ENCODE measurements around the gene ALOX15B. TPM values are rescaled to one million over a fixed set of nuclear protein-coding genes. Genes with fewer than 3 reads are reported as not detected.
A peak's percentile ranks its signal among the peaks of the same experiment; 100 is the strongest.
"Not testable (repeated sequence)": the region's sequence is repeated elsewhere in the genome, so short reads cannot be mapped to it uniquely, and the experiment has no call there.

Gene ALOX15B
- total and polyA plus RNA-seq, 5 donors from 2014 or later = not detected

- H3K4me3 ChIP-seq (ENCODE audit: low read depth, low read length) = no peak overlapping the region
These were observed 17.0 kb downstream of the ALOX15B start for GRCh38 chr17:8055851-8056231.

DNA sequence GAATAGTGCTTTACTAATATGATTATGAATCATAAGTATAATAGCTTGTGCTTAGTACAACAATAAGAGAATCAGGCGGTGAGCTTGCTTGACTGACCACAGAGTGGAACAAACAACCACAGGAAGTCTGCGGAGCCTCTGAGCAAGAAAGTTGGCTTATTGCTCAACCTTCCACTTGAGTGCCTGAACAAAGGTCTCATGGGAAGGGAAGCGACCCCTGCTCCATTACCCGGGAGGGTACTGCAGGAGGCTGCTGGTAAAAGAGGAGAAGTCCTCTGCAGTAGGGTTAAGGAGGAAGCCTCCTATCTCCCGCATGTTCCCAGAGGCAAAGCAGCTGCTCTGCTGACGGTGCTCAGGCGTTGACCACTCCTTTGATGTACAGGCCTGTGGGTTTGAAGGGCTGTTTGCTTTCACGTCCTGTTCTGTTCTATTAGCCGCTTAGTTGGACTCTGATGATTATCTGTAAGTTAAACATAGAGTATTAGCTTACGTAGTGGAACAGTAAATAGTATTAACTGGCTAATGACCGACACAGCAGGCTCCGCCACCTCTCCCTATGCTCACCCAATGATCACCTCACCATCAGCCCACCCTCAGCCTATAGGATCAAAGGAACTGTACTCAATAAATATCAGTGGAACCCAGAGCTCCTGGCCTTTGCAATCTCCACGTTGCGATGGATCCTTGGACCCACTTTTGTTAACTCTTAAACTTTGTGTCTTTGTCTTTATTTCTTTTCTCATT, 17.5 kb downstream of the ALOX15B start:
- Mint-ChIP-seq H3K4me3 (no peak overlapping the region), H3K27ac (no peak overlapping the region)
- peak in 1 of 2 donors; percentile 32 for ATAC-seq (ENCODE audit: low read depth in 2 of 2)

More at GRCh38 chr17:8055851-8056231, 17.0 kb downstream of the ALOX15B start:
- no peaks in the 10 kb centered on the region for H3K36me3 Mint-ChIP-seq
- H3K4me1 ChIP-seq (ENCODE audit: control insufficient read depth, insufficient read depth, low read length, poor library complexity, severe bottlenecking) = no peaks in the 10 kb centered on the region
- no peaks in the 10 kb centered on the region for H3K36me3 ChIP-seq (ENCODE audit: control insufficient read depth, insufficient read depth, low read length)
- H3K9me3 Mint-ChIP-seq = no peaks in the 10 kb centered on the region
- ATAC-seq (ENCODE audit: low read depth in 2 of 2) (no peak), DNase-seq (no peak)
- peaks cover 21% of the 10 kb centered on the region for H3K27me3 ChIP-seq (ENCODE audit: control insufficient read depth, insufficient read depth, low read length)
- no peak overlapping the region for H3K27ac ChIP-seq (ENCODE audit: insufficient read depth, low read length, poor library complexity, severe bottlenecking)
- H3K27ac Mint-ChIP-seq = peak overlapping the region in 1 of 3 donors; percentile 38
- H3K4me3 Mint-ChIP-seq = no peak overlapping the region
- peaks cover 0 to 6% (median 0%) of the 10 kb centered on the region in 4 donors for H3K4me1 Mint-ChIP-seq
- peaks cover 35% of the 10 kb centered on the region for H3K27me3 Mint-ChIP-seq
- no peaks in the 10 kb centered on the region for H3K9me3 ChIP-seq (ENCODE audit: control insufficient read depth in 2 of 2, low read length in 2 of 2)

DNA sequence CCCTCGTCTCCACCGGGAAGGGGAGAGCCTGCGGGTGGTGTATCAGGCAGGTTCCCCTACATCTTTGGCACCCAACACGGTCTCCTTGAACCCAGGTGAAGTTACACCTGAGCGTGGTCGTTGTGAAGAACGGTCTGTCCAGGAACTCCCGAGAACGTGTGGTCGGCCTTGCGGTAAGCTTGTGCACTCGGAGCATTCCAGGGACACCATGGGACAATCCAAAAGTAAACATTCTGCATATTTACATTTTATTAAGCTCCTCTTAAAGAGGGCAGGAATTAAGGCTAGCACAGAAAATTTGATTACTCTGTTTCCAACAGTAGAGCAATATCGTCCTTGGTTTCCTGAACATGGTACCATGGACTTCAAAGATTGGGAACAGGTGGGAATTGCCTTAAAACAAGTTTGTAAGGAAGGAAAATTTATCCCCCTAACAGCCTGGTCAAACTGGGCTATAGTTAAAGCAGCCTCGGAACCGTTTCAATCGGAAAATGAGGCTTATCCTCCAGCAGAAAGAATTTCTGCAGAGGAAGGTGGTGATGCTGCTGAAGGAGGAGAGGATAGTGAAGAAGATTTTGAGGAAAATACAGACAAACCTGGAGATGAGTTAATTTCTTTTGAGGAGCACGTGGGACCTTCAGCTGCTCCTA, 18.2 kb downstream of the ALOX15B start:
- H3K36me3 Mint-ChIP-seq = no peaks in the 10 kb centered on the region
- H3K4me3 ChIP-seq (ENCODE audit: low read depth, low read length) = no peak overlapping the region
- DNase-seq (no peak), ATAC-seq (ENCODE audit: low read depth in 2 of 2) (no peak)
- no peak overlapping the region for H3K27ac Mint-ChIP-seq
- H3K27ac ChIP-seq (ENCODE audit: insufficient read depth, low read length, poor library complexity, severe bottlenecking) = no peak overlapping the region
- no peaks in the 10 kb centered on the region for H3K36me3 ChIP-seq (ENCODE audit: control insufficient read depth, insufficient read depth, low read length)
- no peaks in the 10 kb centered on the region for H3K9me3 ChIP-seq (ENCODE audit: control insufficient read depth in 2 of 2, low read length in 2 of 2)
- peaks cover 0 to 6% (median 0%) of the 10 kb centered on the region in 4 donors for H3K4me1 Mint-ChIP-seq
- peaks cover 45% of the 10 kb centered on the region for H3K27me3 Mint-ChIP-seq
- H3K27me3 ChIP-seq (ENCODE audit: control insufficient read depth, insufficient read depth, low read length) = peaks cover 25% of the 10 kb centered on the region
- H3K4me1 ChIP-seq (ENCODE audit: control insufficient read depth, insufficient read depth, low read length, poor library complexity, severe bottlenecking) = no peaks in the 10 kb centered on the region
- H3K4me3 Mint-ChIP-seq = no peak overlapping the region
- no peaks in the 10 kb centered on the region for H3K9me3 Mint-ChIP-seq

More for the DNA sequence above, 17.5 kb downstream of the ALOX15B start:
- peaks cover 0 to 6% (median 0%) of the 10 kb centered on the region in 4 donors for H3K4me1 Mint-ChIP-seq
- peak in 1 of 3 donors; percentile 26 for DNase-seq
- Histone ChIP-seq H3K27me3 (ENCODE audit: control insufficient read depth, insufficient read depth, low read length) (peaks cover 25% of the 10 kb centered on the region), H3K27ac (ENCODE audit: insufficient read depth, low read length, poor library complexity, severe bottlenecking) (no peak overlapping the region), H3K4me1 (ENCODE audit: control insufficient read depth, insufficient read depth, low read length, poor library complexity, severe bottlenecking) (no peaks in the 10 kb centered on the region), H3K4me3 (ENCODE audit: low read depth, low read length) (no peak overlapping the region), H3K36me3 (ENCODE audit: control insufficient read depth, insufficient read depth, low read length) (no peaks in the 10 kb centered on the region), H3K9me3 (ENCODE audit: control insufficient read depth in 2 of 2, low read length in 2 of 2) (no peaks in the 10 kb centered on the region)
- no peaks in the 10 kb centered on the region for H3K36me3 Mint-ChIP-seq
- no peaks in the 10 kb centered on the region for H3K9me3 Mint-ChIP-seq
- H3K27me3 Mint-ChIP-seq = peaks cover 38% of the 10 kb centered on the region

GRCh38 chr17:8057691-8058114, 18.8 kb downstream of the ALOX15B start:
- no peak overlapping the region for H3K4me3 Mint-ChIP-seq
- Histone ChIP-seq H3K36me3 (ENCODE audit: control insufficient read depth, insufficient read depth, low read length) (no peaks in the 10 kb centered on the region), H3K9me3 (ENCODE audit: control insufficient read depth in 2 of 2, low read length in 2 of 2) (no peaks in the 10 kb centered on the region), H3K4me1 (ENCODE audit: control insufficient read depth, insufficient read depth, low read length, poor library complexity, severe bottlenecking) (no peaks in the 10 kb centered on the region), H3K4me3 (ENCODE audit: low read depth, low read length) (no peak overlapping the region), H3K27ac (ENCODE audit: insufficient read depth, low read length, poor library complexity, severe bottlenecking) (no peak overlapping the region), H3K27me3 (ENCODE audit: control insufficient read depth, insufficient read depth, low read length) (peaks cover 29% of the 10 kb centered on the region)
- peaks cover 51% of the 10 kb centered on the region for H3K27me3 Mint-ChIP-seq
- no peaks in the 10 kb centered on the region for H3K9me3 Mint-ChIP-seq
- DNase-seq (peak; percentile 30 to 76 (median 73)), ATAC-seq (ENCODE audit: low read depth in 2 of 2) (peak; percentile 85 to 88)
- H3K4me1 Mint-ChIP-seq = peaks cover 0 to 6% (median 0%) of the 10 kb centered on the region in 4 donors
- H3K36me3 Mint-ChIP-seq = no peaks in the 10 kb centered on the region
- H3K27ac Mint-ChIP-seq = peak overlapping the region in 1 of 3 donors; percentile 12

- Mint-ChIP-seq H3K27ac (no peak overlapping the region), H3K36me3 (no peaks in the 10 kb centered on the region), H3K9me3 (no peaks in the 10 kb centered on the region), H3K27me3 (peaks cover 58% of the 10 kb centered on the region), H3K4me3 (no peak overlapping the region), H3K4me1 (peaks cover 0 to 6% (median 0%) of the 10 kb centered on the region in 4 donors)
- no peaks in the 10 kb centered on the region for H3K4me1 ChIP-seq (ENCODE audit: control insufficient read depth, insufficient read depth, low read length, poor library complexity, severe bottlenecking)
- no peak for ATAC-seq (ENCODE audit: low read depth in 2 of 2)
- DNase-seq = no peak
- no peaks in the 10 kb centered on the region for H3K9me3 ChIP-seq (ENCODE audit: control insufficient read depth in 2 of 2, low read length in 2 of 2)
- H3K4me3 ChIP-seq (ENCODE audit: low read depth, low read length) = no peak overlapping the region
- no peaks in the 10 kb centered on the region for H3K36me3 ChIP-seq (ENCODE audit: control insufficient read depth, insufficient read depth, low read length)
- H3K27ac ChIP-seq (ENCODE audit: insufficient read depth, low read length, poor library complexity, severe bottlenecking) = no peak overlapping the region
- peaks cover 39% of the 10 kb centered on the region for H3K27me3 ChIP-seq (ENCODE audit: control insufficient read depth, insufficient read depth, low read length)
These were observed 20.3 kb downstream of the ALOX15B start for GRCh38 chr17:8059131-8059530.

DNA sequence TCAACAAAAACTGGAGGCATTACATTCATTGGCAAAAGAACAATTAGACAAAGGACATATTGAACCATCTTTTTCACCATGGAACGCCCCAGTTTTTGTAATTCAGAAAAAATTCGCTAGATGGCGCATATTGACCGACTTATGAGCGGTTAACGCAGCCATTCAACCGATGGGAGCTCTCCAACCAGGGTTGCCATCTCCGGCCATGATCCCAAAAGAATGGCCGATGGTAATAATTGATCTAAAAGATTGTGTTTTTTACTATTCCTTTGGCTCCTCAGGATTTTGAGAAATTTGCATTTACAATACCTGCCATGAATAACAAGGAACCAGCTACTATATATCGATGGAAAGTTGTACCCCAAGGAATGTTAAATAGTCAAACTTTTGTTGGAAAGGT, 21.4 kb downstream of the ALOX15B start:
- no peaks in the 10 kb centered on the region for H3K4me1 ChIP-seq (ENCODE audit: control insufficient read depth, insufficient read depth, low read length, poor library complexity, severe bottlenecking)
- H3K27me3 ChIP-seq (ENCODE audit: control insufficient read depth, insufficient read depth, low read length) = peaks cover 39% of the 10 kb centered on the region
- ATAC-seq (ENCODE audit: low read depth in 2 of 2) (peak; percentile 42 to 46), DNase-seq (peak; percentile 47 to 73 (median 71))
- Mint-ChIP-seq H3K27ac (no peak overlapping the region), H3K4me1 (peaks cover 0 to 6% (median 0%) of the 10 kb centered on the region in 4 donors), H3K36me3 (no peaks in the 10 kb centered on the region), H3K27me3 (peaks cover 65% of the 10 kb centered on the region), H3K4me3 (peak overlapping the region in 1 of 4 donors; percentile 53), H3K9me3 (no peaks in the 10 kb centered on the region)
- no peak overlapping the region for H3K27ac ChIP-seq (ENCODE audit: insufficient read depth, low read length, poor library complexity, severe bottlenecking)
- H3K36me3 ChIP-seq (ENCODE audit: control insufficient read depth, insufficient read depth, low read length) = no peaks in the 10 kb centered on the region
- H3K4me3 ChIP-seq (ENCODE audit: low read depth, low read length) = no peak overlapping the region
- H3K9me3 ChIP-seq (ENCODE audit: control insufficient read depth in 2 of 2, low read length in 2 of 2) = no peaks in the 10 kb centered on the region

DNA sequence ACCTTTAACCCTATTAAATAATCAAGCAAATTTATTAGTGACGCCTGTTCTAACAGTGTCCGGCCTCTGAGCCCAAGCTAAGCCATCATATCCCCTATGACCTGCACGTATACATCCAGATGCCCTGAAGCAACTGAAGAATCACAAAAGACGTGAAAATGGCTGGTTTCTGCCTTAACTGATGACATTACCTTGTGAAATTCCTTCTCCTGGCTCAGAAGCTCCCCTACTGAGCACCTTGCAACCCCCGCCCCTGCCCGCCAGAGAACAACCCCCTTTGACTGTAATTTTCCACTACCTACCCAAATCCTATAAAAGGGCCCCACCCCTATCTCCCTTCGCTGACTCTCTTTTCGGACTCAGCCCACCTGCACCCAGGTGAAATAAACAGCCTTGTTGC, 23.0 kb downstream of the ALOX15B start:
- not testable (repeated sequence) for H3K4me1 ChIP-seq (ENCODE audit: control insufficient read depth, insufficient read depth, low read length, poor library complexity, severe bottlenecking); H3K36me3 Mint-ChIP-seq; ATAC-seq (ENCODE audit: low read depth in 2 of 2); H3K4me3 ChIP-seq (ENCODE audit: low read depth, low read length); H3K9me3 ChIP-seq (ENCODE audit: control insufficient read depth in 2 of 2, low read length in 2 of 2); H3K36me3 ChIP-seq (ENCODE audit: control insufficient read depth, insufficient read depth, low read length); DNase-seq; H3K4me1 Mint-ChIP-seq; H3K27ac ChIP-seq (ENCODE audit: insufficient read depth, low read length, poor library complexity, severe bottlenecking); H3K4me3 Mint-ChIP-seq; H3K27ac Mint-ChIP-seq; H3K9me3 Mint-ChIP-seq
- peaks cover 58% of the 10 kb centered on the region for H3K27me3 Mint-ChIP-seq
- H3K27me3 ChIP-seq (ENCODE audit: control insufficient read depth, insufficient read depth, low read length) = peaks cover 34% of the 10 kb centered on the region
